ENCODE data around the gene PEX12.
"Not testable (repeated sequence)": the region's sequence is repeated elsewhere in the genome, so short reads cannot be mapped to it uniquely, and the experiment has no call there.

The PEX12 gene

DNA sequence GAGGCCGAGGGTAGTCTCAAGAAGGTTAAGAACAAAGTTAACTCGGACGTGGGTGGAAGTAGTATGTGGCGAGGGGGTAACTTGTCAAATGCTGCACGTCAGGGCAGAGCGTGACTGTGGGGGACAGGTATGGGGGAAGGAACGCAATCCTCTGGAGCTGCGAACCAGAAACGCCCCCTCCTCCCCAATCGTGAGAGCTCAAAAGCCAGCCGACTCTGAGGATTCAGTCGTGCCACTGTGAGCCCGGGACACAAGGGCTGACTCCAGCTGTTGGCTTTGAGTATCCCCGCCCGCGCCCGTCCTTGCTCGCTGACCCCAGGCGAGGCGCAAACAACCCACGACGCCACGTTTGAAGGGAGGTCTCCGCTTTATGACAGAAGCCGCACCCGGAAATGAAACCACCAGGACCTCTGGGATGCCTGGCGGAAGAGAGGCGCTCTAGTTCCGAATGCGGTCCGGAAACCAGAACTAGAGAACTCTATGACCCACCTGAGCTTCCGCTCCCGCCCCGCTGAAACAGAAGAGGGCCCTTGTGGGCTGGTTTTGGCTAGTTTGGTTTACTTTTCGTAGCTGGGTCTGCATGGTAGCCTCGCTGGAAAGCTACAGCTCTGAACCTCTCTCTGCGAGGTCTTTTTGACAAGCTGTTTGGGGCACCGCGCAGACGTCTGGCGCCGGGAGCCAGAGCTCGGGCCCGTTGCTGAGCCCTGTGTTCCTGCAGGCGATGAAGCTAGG, at the start of gene PEX12:
PEX12 (minus strand) TSS at position 375 of the 732 bp plus-strand sequence. CDS start 550 bp downstream, outside the sequence.
- peak; percentile 70 for DNase-seq (ENCODE audit: low spot score)

DNA sequence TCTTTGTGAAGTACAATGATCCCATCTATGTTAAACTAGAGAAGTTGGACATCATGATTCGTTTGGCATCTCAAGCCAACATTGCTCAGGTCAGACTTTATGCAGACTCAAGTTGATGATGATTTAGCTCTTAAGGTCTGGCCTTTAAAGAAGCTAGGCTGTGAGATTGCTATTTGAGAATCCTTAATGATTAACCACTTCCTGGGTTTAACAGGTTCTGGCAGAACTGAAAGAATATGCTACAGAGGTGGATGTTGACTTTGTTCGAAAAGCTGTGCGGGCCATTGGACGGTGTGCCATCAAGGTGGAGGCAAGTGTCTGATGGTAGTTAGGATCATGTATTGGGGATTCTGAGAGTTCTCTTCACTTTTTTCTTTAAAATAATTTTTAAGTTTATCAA, 49.0 kb upstream of the PEX12 start:
- no peak for DNase-seq (ENCODE audit: low spot score)

DNA sequence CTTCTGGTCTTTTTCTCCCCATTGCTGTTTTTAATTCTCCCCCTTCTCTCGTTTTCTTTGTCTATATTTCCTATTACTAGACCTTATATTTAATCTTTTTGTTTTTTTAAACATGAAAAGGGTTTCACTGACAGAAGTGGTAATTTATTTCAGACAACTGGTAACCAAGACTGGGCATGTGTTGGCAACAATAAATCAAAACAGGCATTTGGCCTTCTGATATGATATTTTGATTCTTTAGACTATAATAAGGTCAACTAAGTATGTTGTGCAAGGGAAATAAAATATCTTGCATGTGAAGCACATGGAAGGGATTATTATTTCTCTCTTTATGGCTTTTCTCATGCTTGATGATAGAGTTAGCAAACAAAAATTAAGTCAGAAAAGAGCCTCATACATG, 43.4 kb upstream of the PEX12 start:
- DNase-seq (ENCODE audit: low spot score) = no peak

DNA sequence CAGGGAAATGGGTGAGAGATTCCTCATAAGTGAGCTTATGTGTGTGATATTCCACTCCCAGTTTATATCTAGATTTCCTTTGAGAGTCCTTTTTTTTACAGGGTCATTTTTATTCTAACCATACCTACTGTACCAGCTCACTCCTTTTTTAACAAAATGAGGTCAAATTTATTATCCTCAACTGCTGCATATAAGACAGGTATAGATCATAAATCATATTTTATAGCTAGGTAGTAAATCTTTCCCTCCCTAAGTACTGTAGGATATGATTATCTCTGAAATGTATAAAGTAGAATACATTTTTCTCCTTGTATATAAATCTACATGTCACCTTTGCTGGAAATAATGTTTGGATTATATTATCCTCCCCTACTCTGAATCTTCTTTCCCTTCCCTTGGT, 40.3 kb upstream of the PEX12 start:
- no peak for DNase-seq (ENCODE audit: low spot score)

DNA sequence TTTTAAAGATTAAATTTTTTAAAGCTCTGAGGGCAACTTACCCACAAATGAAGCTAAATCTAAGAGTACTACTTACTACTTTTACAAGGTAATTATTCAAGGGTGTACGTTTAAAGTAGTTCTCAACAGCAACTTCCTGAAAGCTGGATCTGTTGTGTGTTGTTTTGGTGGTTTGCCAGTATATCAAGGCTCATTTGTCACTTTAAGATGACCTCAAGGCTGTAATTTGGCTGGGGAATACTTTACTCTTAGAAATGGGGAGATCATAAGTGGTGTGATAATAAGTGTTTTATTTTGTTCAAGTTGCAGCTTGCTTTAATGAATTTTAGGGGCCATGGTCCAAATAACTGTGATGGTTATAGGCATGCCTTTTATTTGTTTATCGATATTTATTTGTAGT, 39.1 kb upstream of the PEX12 start:
- no peak for DNase-seq (ENCODE audit: low spot score)

DNA sequence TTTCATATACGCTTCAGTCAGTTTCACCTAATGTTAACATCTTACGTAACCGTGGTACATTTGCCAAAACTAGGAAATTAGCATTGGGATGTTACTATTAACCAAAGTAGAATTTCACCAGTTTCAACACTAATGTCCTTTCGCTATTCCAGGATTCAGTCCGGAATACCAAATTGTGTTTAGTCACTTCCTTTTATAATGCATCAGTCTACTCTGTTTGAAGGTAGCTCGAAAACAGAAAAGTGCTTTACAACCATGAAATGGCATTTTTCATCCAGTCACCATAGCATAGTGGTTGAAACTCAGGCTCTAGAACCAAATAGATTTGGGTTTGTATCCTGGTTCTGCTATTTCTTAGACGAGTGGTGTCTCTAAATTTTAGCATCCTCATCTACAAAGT, 38.2 kb upstream of the PEX12 start:
- no peak for DNase-seq (ENCODE audit: low spot score)

DNA sequence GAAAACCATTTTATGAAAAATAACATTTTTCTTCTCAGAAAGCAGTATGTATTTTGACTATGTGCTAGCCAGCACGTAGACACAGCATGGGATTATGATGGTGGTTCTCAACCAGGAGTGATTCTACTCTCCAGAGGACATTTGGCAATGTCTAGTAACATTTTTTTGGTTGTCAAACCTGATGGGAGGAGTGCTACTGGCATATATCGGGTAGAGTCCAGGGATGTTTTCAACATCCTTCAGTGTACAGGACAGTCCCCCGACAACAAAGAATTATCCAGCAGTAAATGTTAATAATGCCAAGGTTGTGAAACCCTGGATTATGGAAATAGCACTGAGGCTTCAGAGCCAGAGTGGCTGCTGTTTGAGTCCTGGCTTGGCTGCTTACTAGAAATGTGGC, 36.4 kb upstream of the PEX12 start:
- DNase-seq (ENCODE audit: low spot score) = no peak

DNA sequence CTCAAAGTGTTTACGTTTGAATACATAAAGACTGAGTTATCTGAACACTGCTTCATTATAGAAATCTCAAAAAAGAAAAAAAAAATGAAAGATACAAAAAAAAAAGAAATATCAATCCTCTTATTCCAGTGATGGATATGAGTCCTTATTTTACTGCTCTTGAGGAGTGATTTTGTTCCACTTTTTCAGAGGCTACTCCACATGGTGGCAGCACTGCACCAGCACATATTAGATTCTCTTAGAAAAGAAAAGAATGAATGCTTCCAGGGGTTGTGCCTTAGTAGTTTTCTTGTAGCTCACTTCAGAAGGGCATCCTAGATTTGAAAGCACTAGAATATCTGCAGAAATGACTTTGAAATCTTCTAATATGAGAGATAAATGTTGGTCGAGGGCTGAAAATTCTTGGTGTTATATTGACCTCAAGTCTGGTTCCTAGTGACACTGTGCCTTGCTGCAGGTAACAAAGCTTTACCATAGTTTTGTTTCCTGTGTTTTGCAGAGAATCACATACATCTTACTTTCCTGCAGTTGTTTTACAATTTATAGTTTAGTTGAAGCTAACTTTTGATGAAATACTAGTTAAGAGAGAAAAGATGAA, 34.7 kb upstream of the PEX12 start:
- DNase-seq (ENCODE audit: low spot score) = no peak

DNA sequence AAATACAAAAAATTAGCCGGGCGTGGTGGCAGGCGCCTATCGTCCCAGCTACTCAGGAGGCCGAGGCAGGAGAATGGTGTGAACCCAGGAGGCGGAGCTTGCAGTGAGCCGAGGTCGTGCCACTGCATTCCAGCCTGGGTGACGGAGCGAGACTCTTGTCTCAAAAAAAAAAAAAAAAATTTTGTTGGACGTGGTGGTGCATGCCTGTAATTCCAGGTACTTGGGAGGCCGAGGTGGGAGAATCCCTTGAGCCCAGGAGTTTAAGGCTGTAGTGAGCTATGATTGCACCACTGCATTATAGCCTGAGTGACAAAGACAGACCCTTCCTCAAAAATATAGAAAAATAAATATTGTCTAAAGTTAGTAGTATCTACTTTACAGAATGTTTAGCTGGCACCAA, 32.4 kb upstream of the PEX12 start:
- not testable (repeated sequence) for DNase-seq (ENCODE audit: low spot score)

DNA sequence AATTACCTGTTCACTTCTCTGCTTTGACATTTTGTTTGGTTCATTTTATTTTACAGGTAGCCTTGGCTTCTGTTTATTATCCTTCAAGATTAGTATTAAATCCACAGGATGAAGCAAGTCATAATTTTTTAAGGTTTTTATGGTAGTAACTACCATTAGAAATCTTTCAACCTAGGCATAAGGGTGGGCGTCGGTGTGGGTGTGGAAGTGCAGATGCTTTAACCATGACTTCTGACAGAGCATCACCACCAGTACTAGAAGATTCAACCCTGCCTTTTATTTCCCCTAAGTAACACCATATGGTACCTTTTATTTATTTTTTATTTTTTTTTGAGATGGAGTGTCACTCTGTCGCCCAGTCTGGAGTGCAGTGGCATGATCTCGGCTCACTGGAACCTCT, 31.5 kb upstream of the PEX12 start:
- no peak for DNase-seq (ENCODE audit: low spot score)

DNA sequence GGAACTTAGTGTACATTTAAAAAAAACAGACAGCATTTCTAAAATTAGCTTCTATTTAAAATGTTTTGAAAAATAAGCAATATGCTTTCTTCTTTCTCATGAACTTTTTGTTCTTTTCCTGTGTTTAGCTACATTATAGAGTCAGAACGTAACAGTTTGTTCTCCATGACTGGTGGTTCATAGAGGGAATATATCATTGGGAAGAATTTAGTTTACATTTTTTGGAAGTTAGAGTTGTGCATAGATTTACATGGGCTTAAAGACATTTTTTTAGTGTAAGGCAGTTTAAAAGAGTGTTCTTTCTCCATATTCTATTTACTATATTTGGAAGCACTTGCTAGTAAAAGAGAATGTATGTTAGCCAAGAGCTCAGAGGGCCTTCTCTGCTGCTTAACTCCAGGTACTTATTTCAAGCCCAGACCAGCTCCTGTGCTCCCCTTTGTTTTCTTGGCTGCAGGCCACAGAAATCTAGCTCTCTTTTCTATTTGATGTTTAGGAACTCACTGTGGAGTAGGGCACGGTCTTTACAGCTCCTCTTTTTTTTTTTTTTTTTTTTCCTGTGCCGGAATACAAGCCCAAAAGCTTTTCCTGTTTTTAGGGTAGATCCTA, 29.0 kb upstream of the PEX12 start:
- no peak for DNase-seq (ENCODE audit: low spot score)

DNA sequence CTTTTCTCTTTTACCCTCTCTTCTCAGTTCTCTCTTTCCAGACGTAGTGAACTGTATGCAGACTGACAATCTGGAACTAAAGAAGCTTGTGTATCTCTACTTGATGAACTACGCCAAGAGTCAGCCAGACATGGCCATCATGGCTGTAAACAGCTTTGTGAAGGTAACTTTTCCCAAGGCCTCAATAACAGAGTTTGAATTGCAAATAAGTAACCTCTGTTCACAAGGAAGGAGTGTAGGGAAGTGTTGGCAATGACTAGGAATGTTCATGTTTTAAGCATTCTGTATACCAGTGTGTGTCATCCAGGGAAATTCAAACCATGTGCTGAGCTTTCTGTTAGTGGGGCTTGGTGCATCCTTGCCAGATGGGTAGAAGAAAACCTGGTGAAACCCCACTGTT, 27.3 kb upstream of the PEX12 start:
- no peak for DNase-seq (ENCODE audit: low spot score)

DNA sequence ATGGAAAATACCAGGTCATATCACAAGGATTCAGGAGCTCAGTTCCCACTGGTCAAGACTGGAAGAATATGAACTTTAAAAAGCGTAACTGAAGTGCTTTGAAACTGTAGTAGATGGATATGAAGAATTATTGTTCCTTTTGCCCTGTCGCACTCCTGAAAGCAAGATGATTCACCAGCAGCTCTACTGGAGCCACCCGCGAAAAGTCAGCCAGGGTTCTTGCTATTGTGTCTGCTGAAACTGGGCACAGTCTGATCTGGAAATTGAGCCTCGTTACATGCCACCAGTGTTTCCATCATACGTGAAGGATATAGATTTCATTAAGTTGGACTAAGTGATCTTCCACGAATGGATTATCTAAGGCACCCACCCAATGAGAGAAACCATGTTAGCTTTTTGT, 25.3 kb upstream of the PEX12 start:
- DNase-seq (ENCODE audit: low spot score) = no peak

DNA sequence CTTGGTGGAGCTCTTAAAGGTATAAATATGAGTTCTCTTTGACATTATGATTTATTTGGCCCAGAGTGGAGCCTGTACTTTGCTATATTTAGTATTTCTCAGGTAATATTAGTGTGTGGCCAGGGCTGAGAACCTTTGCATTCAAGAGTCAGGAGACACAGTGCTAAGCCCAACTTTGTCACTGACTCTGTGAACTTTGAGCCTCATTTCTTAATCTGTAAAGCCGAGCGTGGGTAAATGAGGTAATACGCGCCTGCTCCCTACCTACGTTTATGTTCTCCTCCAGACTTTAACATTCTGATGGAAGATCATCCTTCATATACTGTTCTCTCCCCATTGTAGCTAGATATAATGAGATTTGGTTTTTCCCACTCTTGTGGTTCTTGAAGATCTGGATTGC, 19.2 kb upstream of the PEX12 start:
- no peak for DNase-seq (ENCODE audit: low spot score)

DNA sequence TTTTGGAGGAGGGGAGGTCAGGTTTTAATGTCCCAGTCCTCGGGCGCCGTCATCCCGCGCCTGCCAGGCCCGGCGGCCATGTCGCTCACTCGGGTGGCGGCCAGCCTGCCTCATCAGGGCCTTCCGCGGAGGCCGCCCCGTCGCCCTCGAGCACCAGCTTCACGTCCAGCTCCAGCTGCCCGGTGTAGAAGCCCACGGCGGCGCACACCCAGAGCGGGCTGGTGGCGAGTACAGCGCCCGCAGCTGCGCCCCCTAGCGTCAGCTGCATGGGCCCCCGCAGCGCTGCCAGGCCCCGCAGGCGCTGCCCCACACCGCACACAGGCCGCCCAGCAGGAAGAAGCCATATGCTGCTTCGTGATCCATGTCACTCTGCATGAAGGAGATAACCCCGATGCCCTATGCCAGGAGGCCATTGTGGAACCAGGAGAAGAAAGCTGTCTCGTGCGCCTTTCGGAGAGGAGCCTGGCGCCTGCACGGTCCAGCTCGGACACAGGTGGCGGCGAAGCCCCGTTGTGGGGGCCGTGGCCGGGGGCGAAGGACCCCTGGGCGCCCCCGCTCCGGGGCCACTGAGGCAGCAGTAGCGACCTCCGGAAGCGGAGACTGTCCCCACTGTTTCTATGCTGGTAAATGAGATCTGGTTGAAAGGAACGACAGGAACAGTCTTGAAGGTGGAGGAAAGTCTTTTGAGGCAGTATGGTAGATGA, 18.3 kb upstream of the PEX12 start:
- DNase-seq (ENCODE audit: low spot score) = no peak

DNA sequence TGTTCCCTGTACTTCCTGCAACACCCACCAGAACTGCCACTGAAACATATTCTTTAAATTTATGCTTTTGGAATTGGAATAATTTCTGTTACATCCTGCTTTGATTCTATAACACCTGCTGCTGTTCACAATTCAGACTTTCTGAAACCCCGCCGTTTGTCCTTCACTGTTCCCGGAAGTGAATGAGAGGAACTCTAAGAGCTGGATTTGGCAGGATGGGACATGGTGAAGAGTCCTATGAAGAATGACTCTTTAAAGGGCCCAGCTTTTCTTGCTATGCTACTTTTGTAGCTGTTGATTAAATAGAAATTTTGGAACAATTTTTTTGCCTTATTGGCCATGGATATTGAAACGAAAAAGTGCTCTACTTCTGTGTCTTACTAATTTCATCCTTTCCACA, 17.7 kb upstream of the PEX12 start:
- no peak for DNase-seq (ENCODE audit: low spot score)

DNA sequence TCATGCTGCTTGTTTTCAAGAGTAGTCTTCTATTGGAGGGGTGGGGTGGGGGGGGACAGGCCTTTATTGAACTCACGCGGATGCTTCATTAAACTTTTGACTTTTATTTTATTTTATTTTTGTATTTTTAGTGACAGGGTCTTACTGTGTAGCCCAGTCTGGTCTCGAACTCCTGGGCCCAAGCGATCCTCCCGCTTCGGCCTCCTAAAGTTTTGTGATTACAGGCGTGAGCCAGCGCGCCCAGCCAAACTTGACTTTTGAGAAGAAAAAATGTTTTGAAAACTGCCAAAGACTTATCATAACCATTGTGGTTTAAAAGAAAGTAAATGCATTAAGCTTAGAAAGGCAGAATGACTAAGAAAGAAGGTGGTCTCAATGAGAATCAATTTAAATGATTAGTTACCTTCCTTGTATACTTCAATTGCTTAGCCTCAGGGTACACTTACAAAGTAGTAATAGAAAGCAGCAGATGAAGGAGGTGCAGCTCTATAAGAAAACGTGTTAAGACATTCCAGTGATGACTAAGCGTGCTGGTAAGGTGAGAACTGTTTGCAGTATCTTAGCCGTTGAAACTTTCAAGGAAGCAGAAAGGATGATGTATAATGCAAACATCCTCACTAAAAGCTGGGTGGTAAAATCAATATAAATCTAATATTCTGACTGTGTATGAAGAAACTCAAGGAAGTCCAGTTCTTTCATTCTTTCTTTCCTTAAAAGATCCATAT, 10.0 kb upstream of the PEX12 start:
- DNase-seq (ENCODE audit: low spot score) = no peak

DNA sequence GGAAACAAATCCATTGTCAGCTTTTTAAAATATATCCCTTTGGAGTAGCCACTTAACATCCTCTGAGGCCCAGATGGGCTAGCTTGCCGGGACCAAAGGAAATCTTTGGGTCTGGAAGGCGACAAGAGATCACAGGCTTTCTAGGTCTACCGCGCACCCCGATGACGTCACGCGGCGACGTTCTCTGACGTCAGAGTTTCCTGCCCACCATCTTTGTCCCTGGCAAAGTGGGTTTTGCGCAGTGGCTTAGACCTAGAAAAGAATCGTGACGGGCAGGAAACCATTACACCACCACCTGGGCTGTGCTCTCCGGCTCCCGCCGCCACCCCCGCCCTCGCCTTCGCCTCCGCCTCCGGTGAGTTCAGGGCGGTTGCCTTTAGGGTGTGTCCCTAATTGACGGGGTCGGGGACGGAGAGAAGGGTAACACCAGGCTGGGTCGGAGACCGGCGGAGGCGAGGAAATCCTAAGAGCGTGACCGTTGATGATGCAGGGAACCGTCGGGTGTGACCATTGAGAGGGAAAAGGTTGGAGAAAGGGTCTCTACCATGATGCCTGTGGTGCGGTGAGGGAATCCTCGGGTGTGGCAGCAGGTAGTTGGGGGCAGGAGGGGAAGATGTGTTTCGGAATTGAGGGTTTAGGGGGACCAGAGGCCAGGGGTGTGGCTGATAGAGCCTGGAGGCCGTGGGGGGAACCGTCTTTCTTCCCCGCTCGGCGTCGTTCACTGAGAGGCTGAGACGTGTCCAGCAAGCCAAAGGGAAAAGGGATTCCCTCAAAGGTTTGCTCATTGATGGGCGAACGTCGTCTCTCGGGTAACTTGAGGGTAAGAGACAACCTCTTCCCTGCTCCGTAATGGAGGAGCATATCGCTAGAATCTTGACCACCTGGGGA, 8.9 kb upstream of the PEX12 start, which contains the start of gene AP2B1:
AP2B1 (plus strand) TSS at position 249 of the 888 bp plus-strand sequence. CDS start 6,709 bp downstream, outside the sequence.
- DNase-seq (ENCODE audit: low spot score) = peak; percentile 97

DNA sequence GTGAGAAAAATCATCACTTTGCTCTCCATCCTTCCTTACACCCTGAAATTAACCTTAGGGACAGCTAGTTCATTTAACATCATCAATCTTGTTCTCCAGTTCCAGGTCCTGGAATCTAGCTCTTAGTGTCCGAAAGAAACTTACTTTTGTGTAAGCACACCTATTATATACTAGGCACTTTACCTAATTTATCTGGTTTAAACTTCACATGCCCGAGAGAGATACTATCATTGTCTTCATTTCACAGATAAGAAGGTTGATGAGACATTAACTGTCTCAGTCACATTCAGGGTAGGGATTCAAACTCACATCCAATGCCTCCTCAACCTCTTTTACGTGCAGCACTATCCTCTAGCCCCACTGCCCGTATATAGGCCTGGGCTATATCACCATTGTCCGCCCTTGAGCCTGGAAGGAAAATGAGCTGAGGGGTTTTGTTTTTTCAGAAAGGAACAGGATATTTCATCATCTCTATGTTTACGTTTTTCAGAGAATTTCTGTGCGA, 8.2 kb upstream of the PEX12 start:
- DNase-seq (ENCODE audit: low spot score) = no peak

DNA sequence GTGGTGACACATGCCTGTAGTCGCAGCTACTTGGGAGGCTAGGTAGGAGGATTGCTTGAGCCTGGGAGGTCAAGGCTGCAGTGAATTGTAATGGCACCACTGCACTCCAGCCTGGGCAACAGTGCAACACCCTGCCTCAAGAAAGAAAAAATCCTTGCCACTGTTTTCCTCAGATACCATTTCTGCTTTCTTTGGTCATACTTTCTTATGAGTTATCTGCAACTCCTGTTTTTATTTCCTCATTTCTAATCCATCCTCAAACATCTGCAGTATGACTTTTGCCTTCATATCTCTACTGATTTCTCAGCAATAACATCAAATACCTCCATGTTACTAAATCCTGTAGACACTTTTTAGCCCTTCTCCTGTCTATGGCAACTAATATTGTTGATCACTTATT, 5.7 kb upstream of the PEX12 start:
- no peak for DNase-seq (ENCODE audit: low spot score)

DNA sequence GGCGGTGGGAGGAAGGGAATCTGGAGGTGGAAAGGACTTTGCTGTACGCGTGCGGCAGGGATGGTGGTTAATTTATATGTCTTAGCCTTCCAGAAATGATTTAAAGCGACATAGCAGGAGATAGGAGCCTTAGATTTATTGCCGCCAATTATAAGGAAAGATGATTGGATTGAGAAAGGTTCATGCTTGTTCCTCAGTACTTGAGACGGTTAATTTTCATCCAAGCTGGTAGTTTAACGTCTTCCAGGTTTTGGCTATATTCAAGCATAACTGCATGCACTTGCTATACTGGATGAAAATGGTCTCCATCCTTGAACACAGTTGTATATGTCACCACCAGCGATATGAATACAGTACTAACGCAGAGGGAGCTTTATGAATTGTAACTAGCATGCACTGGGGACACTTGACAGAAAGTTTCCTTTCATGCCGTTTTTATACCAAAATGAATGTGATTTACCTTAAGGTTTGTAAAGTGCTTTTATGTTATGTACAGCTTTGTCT, 610 bp upstream of the PEX12 start:
- DNase-seq (ENCODE audit: low spot score) = no peak

Data from COLO829 (cell line).